ENCODE measurements around the gene SEMA3B. TPM values are rescaled to one million over a fixed set of nuclear protein-coding genes. Genes with fewer than 3 reads are reported as not detected.

The SEMA3B gene
- total and polyA plus RNA-seq, 9 of the 15 experiments (the other 6 are each of a cell fraction or from before 2014, with no cell fraction given): 0.03 to 1.8 (median 0.55) TPM; not detected in 1

DNA sequence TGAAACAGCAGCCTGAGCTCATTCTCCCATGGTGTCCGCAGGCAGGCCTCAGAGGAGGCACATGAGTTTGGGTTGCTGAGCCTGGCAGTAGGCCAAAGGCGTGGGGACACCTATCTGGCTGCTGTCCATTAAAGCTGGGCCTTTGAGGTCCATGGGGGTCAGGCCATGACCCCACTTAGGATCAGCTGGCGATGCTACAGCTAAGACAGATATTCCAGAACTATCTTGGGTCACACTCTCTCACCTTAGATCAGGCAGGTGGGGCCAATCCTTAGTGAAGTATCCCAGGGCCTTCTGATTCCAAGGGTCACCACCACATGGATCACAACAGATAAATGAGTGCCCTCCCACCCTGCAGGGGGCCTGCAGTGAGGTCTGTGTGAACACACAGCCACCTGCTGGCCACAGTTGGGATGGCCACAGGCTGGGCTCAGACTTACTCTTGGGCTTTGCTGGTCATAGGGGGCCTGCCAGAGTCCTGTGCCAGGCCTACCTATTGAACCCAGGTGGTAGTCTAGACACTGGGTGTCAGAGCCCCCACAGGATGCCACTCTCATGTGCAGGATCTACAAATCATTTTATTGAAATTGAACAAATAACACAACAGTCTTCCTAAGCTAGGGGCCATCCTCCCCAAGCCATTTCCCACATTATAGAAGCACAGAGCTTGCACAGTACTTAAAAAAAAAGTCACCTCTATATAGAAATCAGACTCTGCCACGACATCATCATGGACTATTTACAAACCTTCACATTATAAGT, 55.6 kb downstream of the SEMA3B start (continued):
- TF ChIP-seq, protein P1, sequence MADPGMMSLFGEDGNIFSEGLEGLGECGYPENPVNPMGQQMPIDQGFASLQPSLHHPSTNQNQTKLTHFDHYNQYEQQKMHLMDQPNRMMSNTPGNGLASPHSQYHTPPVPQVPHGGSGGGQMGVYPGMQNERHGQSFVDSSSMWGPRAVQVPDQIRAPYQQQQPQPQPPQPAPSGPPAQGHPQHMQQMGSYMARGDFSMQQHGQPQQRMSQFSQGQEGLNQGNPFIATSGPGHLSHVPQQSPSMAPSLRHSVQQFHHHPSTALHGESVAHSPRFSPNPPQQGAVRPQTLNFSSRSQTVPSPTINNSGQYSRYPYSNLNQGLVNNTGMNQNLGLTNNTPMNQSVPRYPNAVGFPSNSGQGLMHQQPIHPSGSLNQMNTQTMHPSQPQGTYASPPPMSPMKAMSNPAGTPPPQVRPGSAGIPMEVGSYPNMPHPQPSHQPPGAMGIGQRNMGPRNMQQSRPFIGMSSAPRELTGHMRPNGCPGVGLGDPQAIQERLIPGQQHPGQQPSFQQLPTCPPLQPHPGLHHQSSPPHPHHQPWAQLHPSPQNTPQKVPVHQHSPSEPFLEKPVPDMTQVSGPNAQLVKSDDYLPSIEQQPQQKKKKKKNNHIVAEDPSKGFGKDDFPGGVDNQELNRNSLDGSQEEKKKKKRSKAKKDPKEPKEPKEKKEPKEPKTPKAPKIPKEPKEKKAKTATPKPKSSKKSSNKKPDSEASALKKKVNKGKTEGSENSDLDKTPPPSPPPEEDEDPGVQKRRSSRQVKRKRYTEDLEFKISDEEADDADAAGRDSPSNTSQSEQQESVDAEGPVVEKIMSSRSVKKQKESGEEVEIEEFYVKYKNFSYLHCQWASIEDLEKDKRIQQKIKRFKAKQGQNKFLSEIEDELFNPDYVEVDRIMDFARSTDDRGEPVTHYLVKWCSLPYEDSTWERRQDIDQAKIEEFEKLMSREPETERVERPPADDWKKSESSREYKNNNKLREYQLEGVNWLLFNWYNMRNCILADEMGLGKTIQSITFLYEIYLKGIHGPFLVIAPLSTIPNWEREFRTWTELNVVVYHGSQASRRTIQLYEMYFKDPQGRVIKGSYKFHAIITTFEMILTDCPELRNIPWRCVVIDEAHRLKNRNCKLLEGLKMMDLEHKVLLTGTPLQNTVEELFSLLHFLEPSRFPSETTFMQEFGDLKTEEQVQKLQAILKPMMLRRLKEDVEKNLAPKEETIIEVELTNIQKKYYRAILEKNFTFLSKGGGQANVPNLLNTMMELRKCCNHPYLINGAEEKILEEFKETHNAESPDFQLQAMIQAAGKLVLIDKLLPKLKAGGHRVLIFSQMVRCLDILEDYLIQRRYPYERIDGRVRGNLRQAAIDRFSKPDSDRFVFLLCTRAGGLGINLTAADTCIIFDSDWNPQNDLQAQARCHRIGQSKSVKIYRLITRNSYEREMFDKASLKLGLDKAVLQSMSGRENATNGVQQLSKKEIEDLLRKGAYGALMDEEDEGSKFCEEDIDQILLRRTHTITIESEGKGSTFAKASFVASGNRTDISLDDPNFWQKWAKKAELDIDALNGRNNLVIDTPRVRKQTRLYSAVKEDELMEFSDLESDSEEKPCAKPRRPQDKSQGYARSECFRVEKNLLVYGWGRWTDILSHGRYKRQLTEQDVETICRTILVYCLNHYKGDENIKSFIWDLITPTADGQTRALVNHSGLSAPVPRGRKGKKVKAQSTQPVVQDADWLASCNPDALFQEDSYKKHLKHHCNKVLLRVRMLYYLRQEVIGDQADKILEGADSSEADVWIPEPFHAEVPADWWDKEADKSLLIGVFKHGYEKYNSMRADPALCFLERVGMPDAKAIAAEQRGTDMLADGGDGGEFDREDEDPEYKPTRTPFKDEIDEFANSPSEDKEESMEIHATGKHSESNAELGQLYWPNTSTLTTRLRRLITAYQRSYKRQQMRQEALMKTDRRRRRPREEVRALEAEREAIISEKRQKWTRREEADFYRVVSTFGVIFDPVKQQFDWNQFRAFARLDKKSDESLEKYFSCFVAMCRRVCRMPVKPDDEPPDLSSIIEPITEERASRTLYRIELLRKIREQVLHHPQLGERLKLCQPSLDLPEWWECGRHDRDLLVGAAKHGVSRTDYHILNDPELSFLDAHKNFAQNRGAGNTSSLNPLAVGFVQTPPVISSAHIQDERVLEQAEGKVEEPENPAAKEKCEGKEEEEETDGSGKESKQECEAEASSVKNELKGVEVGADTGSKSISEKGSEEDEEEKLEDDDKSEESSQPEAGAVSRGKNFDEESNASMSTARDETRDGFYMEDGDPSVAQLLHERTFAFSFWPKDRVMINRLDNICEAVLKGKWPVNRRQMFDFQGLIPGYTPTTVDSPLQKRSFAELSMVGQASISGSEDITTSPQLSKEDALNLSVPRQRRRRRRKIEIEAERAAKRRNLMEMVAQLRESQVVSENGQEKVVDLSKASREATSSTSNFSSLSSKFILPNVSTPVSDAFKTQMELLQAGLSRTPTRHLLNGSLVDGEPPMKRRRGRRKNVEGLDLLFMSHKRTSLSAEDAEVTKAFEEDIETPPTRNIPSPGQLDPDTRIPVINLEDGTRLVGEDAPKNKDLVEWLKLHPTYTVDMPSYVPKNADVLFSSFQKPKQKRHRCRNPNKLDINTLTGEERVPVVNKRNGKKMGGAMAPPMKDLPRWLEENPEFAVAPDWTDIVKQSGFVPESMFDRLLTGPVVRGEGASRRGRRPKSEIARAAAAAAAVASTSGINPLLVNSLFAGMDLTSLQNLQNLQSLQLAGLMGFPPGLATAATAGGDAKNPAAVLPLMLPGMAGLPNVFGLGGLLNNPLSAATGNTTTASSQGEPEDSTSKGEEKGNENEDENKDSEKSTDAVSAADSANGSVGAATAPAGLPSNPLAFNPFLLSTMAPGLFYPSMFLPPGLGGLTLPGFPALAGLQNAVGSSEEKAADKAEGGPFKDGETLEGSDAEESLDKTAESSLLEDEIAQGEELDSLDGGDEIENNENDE (IDR thresholded peaks at IDR 0.05; ENCODE audit: low read depth, low read length): no peak
- TF ChIP-seq, protein P2, sequence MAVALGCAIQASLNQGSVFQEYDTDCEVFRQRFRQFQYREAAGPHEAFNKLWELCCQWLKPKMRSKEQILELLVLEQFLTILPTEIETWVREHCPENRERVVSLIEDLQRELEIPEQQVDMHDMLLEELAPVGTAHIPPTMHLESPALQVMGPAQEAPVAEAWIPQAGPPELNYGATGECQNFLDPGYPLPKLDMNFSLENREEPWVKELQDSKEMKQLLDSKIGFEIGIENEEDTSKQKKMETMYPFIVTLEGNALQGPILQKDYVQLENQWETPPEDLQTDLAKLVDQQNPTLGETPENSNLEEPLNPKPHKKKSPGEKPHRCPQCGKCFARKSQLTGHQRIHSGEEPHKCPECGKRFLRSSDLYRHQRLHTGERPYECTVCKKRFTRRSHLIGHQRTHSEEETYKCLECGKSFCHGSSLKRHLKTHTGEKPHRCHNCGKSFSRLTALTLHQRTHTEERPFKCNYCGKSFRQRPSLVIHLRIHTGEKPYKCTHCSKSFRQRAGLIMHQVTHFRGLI (CRISPR knock-in tag; IDR thresholded peaks at IDR 0.05): no peak
- TF ChIP-seq SFPQ (IDR thresholded peaks at IDR 0.05; ENCODE audit: low read depth, low read length) (no peak), THRB (CRISPR knock-in tag; conservative IDR thresholded peaks at IDR 0.05) (no peak), OTX1 (CRISPR knock-in tag; IDR thresholded peaks at IDR 0.05) (no peak), NCOR1 (IDR thresholded peaks at IDR 0.05) (peak; percentile 44; the same call in 1 of the 2 replicates), FOXA3 (CRISPR knock-in tag; conservative IDR thresholded peaks at IDR 0.05 in 1 of 2, IDR thresholded peaks at IDR 0.05 in 1 of 2) (0 out of 4 replicates have a peak, but pooled peaks of 1 of the 2 experiments have one; percentile 30), YBX1 (IDR thresholded peaks at IDR 0.05) (no peak), DPF2 (IDR thresholded peaks at IDR 0.05) (peak; percentile 52; the same call in 1 of the 2 replicates), ZNF75A (CRISPR knock-in tag; IDR thresholded peaks at IDR 0.05) (no peak)
